ENCODE results near the gene ABCB11.

- no peak for TF ChIP-seq SIN3A (IDR thresholded peaks at IDR 0.05; ENCODE audit: borderline replicate concordance in 2 of 2, control insufficient read depth in 1 of 2, low read depth in 2 of 2, low read length in 2 of 2)
- no peak for TF ChIP-seq BHLHE40 (IDR thresholded peaks at IDR 0.05; ENCODE audit: low read length)
These were observed 114.8 kb downstream of the ABCB11 start for GRCh38 chr2:168916331-168916675.
